Heart right ventricle (tissue), 16 donors: Measurements from ENCODE around the gene TNPO2. TPM values are rescaled to one million over a fixed set of nuclear protein-coding genes. Genes with fewer than 3 reads are reported as not detected.

Experiments used
- ATAC-seq, 8 donors: fragments of 200-7000 bp; cut with Tn5 transposase; one replicate each; pipeline ENCODE4 v1.9.1; 2020; ENCODE audit warnings: mild to moderate bottlenecking in 8 of 8, moderate library complexity in 8 of 8, moderate number of reproducible peaks in 1 of 8
- DNase-seq, 2 donors: peaks; one replicate each; pipeline ENCODE4 v3.0.0-alpha.2; 2020
- H3K27ac ChIP-seq, 10 donors: fragments of 200-600 bp; sonication (generic) in 2 of 10; one replicate each; pipeline versions ENCODE4 v1.5.0 to v1.8.0; 2020 to 2022; ENCODE audit warnings: mild to moderate bottlenecking in 3 of 10
- H3K27me3 ChIP-seq, 7 donors: fragments of 200-600 bp; one replicate each; pipeline ENCODE4 v1.8.0; 2021 to 2022; ENCODE audit warnings: mild to moderate bottlenecking in 2 of 7
- H3K36me3 ChIP-seq, 9 donors: fragments of 200-600 bp; sonication (generic) in 1 of 9; one replicate each; pipeline versions ENCODE4 v1.5.0 to v1.8.0; 2020 to 2022; ENCODE audit warnings: mild to moderate bottlenecking in 2 of 9
- H3K4me1 ChIP-seq, 9 donors: fragments of 200-600 bp; sonication (generic) in 1 of 9; one replicate each; pipeline versions ENCODE4 v1.5.0 to v1.8.0; 2020 to 2022; ENCODE audit warnings: mild to moderate bottlenecking in 4 of 9
- H3K4me3 ChIP-seq, 10 donors: fragments of 200-600 bp; sonication (generic) in 2 of 10; one replicate each; pipeline versions ENCODE4 v1.5.0 to v1.8.0; 2020 to 2022; ENCODE audit warnings: mild to moderate bottlenecking in 7 of 10, moderate library complexity in 2 of 10
- H3K9me3 ChIP-seq, 11 donors: fragments of 200-600 bp in 10 of 11; sonication (generic) in 2 of 11; one replicate each; pipeline versions ENCODE4 v1.5.0 to v1.8.0; 2013 to 2022; ENCODE audit warnings: mild to moderate bottlenecking in 2 of 11, control low read depth in 1 of 11, moderate library complexity in 1 of 11
- WGBS, 2 donors: extraction: QIAGEN DNeasy Blood & Tissue Kit; methylation state at CpG; one replicate each; pipeline ENCODE4 v1.1.7; 2013; ENCODE audit warnings: inconsistent platforms in 1 of 2; 5-methylcytosine and 5-hydroxymethylcytosine counted together
- intact Hi-C, 10 donors: fragments of 100-400 bp; cut with DNase I; formaldehyde crosslinking; loops; one replicate each; pipeline versions ENCODE4 v1.11.1 to v1.14.2; 2022
- polyA plus RNA-seq, 2 donors: library from polyadenylated mRNA; stranded (reverse); fragments of 200-250 nt; gene quantifications; one replicate each; pipeline ENCODE4 v1.2.3, GENCODE V29; 2013
- total RNA-seq, 10 donors: library from RNA; stranded (reverse); fragmentation: NEBNext Ultra II Directional in 3 of 10; extraction: Animal tissue kit (Norgen Biotek cat#: 25700) in 3 of 10; gene quantifications; one replicate each; pipeline versions ENCODE4 v1.2.1 to v1.2.4, GENCODE V29; 2021 to 2023
- TF ChIP-seq, protein P1 (sequence below), 9 donors: fragments of 200-600 bp; sonication (generic) in 2 of 9; IDR thresholded peaks; one replicate each; pipeline versions ENCODE4 v1.5.0 to v1.8.0; 2021 to 2022; ENCODE audit warnings: antibody characterized with exemption in 9 of 9, mild to moderate bottlenecking in 5 of 9, moderate library complexity in 1 of 9
- donor health status: Arrhythmogenic right ventricular cardiomyopathy.
- donor health status: ischemic (EF 13 %, LVEDD 7.1; RV severe dilation, severe dysfunction).
- donor health status: healthy with polysubstance abuse.
- donor health status: DM: no; HTN: yes; CAD: no.
- donor health status: DM: no; HTN: no; CAD: no.
- donor health status: ischemic (EF 25% LVEDD 6.9; RV normal size, moderate dysfunction).
- donor health status: ischemic (EF 25% LVEDD 5.7; RV mildly dilated, moderate dysfunction).
- donor health status: healthy.
- donor health status: DM: yes; HTN: yes; CAD: no.
- donor health status: Ischemic cardiomyopathy.
- donor health status: ischemic (EF 35%, LVEDD 5.7; RV mildly dilated, moderate dysfunction).
- donor health status: nonischemic (EF 11% LVEDD 7.7; RV severe dilation, severe dysfunction).
- donor health status: DM: yes; HTN: yes; CAD: no.
- donor health status: PGD.
- donor health status: ischemic (EF 29% LVEDD 5.4; RV normal size, mild dysfunction).
- donor health status: nonischemic (EF 23%, LVEDD 6.1; RV moderate dilation, normal function).

TNPO2 gene
- total and polyA plus RNA-seq, 12 donors = 17.3 to 51.1 (median 40.7) TPM

DNA sequence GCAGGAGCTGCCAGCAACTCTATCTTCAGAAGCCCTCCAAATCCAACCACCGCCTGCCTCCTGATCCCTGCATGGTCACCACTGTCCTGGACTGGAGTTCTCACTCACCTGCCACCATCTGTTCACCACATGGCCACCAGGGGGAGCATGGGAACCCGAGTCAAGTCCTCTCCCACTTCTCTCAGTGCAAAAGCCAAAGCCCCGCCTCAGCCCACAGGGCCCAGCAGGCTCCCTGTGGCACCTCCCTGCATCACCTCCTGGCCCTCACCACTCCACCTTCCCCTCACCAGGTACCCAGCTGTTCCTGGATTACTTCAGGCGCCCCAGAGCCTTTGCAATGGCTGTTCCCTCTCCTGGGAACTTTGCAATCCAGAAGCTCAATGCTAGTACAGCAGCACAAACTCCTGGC is 47.3 kb downstream of the TNPO2 start:
- no peaks in the 10 kb centered on the region for H3K9me3 ChIP-seq
- DNase-seq (peak; percentile 83), ATAC-seq (peak; percentile 13 to 55 (median 38))
- no peaks in the 10 kb centered on the region for H3K27me3 ChIP-seq
- 15 to 21% methylated on average over 4 of the region's 4 CpGs for WGBS, 2 donors
- H3K4me3 ChIP-seq = no peak overlapping the region
- no peak overlapping the region for H3K27ac ChIP-seq
- intact Hi-C loops = loop anchor here in 6 of 10 donors (2.0 to 10.0 kb wide), 6 partner anchors 112 to 472 kb away; partner anchors contain the start of gene JUNB (in 2 of the 6)
- TF ChIP-seq, protein P1, sequence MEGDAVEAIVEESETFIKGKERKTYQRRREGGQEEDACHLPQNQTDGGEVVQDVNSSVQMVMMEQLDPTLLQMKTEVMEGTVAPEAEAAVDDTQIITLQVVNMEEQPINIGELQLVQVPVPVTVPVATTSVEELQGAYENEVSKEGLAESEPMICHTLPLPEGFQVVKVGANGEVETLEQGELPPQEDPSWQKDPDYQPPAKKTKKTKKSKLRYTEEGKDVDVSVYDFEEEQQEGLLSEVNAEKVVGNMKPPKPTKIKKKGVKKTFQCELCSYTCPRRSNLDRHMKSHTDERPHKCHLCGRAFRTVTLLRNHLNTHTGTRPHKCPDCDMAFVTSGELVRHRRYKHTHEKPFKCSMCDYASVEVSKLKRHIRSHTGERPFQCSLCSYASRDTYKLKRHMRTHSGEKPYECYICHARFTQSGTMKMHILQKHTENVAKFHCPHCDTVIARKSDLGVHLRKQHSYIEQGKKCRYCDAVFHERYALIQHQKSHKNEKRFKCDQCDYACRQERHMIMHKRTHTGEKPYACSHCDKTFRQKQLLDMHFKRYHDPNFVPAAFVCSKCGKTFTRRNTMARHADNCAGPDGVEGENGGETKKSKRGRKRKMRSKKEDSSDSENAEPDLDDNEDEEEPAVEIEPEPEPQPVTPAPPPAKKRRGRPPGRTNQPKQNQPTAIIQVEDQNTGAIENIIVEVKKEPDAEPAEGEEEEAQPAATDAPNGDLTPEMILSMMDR (IDR thresholded peaks at IDR 0.05) = peak; percentile 56 to 89 (median 83)
- peaks cover 0 to 89% (median 65%) of the 10 kb centered on the region in 9 donors for H3K36me3 ChIP-seq
- H3K4me1 ChIP-seq = peaks cover 0 to 28% (median 13%) of the 10 kb centered on the region in 9 donors

DNA sequence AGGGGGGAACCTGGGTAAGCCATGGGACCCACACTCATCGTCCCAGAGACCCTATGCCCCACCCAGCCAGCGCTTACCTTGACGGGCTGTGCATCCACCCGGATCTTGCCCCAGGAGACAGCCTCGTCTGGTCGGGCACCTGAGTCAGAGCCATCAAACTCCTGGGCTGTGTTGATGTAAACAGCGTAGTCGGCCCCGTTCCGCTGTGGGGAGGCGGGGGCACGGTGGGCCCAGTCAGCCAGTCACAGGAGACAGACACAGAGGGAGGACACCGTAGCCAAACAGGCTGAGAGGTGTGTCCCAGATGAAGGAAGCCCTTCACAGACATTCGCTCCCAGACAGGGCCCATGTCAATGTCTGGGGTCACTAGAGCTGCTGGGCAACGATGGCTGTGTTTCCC is 47.8 kb downstream of the TNPO2 start:
- TF ChIP-seq, protein P1 (IDR thresholded peaks at IDR 0.05) = no peak
- DNase-seq (no peak), ATAC-seq (peak in 1 of 8 donors; percentile 9)
- intact Hi-C loops = loop anchor here in 6 of 10 donors (2.0 to 10.0 kb wide), 6 partner anchors 111 to 471 kb away; partner anchors contain the start of gene JUNB (in 2 of the 6)
- no peaks in the 10 kb centered on the region for H3K27me3 ChIP-seq
- no peak overlapping the region for H3K27ac ChIP-seq
- H3K4me3 ChIP-seq = no peak overlapping the region
- peaks cover 0 to 91% (median 65%) of the 10 kb centered on the region in 9 donors for H3K36me3 ChIP-seq
- WGBS, 2 donors = 90% methylated on average over 15 of the region's 15 CpGs
- H3K4me1 ChIP-seq = peaks cover 0 to 29% (median 13%) of the 10 kb centered on the region in 9 donors
- no peaks in the 10 kb centered on the region for H3K9me3 ChIP-seq

DNA sequence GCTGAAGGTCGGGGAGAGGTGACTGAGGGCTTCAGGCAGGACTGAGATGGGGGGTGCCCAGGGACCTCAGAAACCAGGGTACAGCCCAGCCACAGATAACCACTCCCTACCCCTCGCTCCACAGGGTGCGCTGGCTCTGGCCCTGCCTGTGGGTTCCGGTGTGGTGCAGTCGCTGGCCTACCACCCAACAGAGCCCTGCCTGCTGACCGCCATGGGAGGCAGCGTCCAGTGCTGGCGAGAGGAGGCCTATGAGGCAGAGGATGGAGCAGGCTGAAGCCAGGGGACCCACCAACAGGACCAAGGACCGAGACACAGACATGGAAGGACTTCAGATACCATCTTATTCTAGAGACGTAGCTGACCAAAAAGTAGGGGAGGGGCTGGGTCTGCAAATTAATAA is 48.3 kb downstream of the TNPO2 start:
- Histone ChIP-seq H3K36me3 (peaks cover 0 to 93% (median 65%) of the 10 kb centered on the region in 9 donors), H3K9me3 (no peaks in the 10 kb centered on the region), H3K27me3 (no peaks in the 10 kb centered on the region), H3K4me1 (peaks cover 2 to 29% (median 12%) of the 10 kb centered on the region in 9 donors), H3K4me3 (no peak overlapping the region), H3K27ac (no peak overlapping the region)
- intact Hi-C loops = loop anchor here in 5 of 10 donors (5.0 to 10.0 kb wide), 5 partner anchors 111 to 471 kb away; partner anchors contain the start of gene JUNB (in 2 of the 5)
- ATAC-seq (peak in 1 of 8 donors; percentile 7), DNase-seq (no peak)
- TF ChIP-seq, protein P1 (IDR thresholded peaks at IDR 0.05) = no peak
- 92 to 93% methylated on average over 10 of the region's 10 CpGs for WGBS, 2 donors

DNA sequence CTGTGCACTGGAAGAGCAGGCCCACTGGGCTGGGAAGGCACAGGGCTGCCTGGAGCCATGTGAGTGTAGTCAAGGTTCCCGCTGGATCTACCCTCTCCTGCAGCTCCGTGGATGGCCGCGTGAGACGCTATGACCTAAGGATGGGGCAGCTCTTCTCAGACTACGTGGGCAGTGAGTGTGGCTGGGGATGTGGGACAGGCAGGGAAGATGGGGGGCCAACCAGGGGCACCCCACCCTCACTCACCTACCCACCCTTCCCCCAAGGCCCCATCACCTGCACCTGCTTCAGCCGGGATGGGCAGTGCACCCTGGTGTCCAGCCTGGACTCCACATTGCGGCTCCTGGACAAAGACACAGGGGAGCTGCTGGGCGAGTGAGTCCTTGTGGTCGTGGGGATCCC is 51.0 kb downstream of the TNPO2 start:
- H3K27me3 ChIP-seq = no peaks in the 10 kb centered on the region
- WGBS, 2 donors = 86 to 88% methylated on average over 10 of the region's 10 CpGs
- no peak for DNase-seq
- TF ChIP-seq, protein P1 (IDR thresholded peaks at IDR 0.05) = no peak
- ATAC-seq = no peak
- no peak overlapping the region for H3K27ac ChIP-seq
- peaks cover 9 to 38% (median 25%) of the 10 kb centered on the region in 9 donors for H3K4me1 ChIP-seq
- intact Hi-C loops = loop anchor here in 6 of 10 donors (2.0 to 10.0 kb wide), 5 partner anchors 32 to 468 kb away; partner anchors contain the start of gene JUNB (in 2 of the 6)
- H3K9me3 ChIP-seq = no peaks in the 10 kb centered on the region
- no peak overlapping the region for H3K4me3 ChIP-seq
- peaks cover 0 to 73% (median 45%) of the 10 kb centered on the region in 9 donors for H3K36me3 ChIP-seq
